SIG-M5 treated with dmso at 0.1 percent for 504 hours (cell line): ENCODE data around the gene CTCFL.

Experiments used
- DNase-seq: peaks from one replicate; lab custom pipeline; 2025; ENCODE audit not compliant: unreplicated experiment; lab: John Stamatoyannopoulos, UW

CTCFL gene

GRCh38 chr20:57468523-57469417, 56.2 kb downstream of the CTCFL start:
- no peak for DNase-seq

GRCh38 chr20:57467742-57468141, 57.2 kb downstream of the CTCFL start:
- DNase-seq, result no peak

- DNase-seq, result no peak
Observed at GRCh38 chr20:57465943-57466342, 59.0 kb downstream of the CTCFL start.

GRCh38 chr20:57465486-57465885, 59.5 kb downstream of the CTCFL start:
- no peak for DNase-seq

- peak; percentile 91 for DNase-seq
Observed at GRCh38 chr20:57464642-57465211, 60.2 kb downstream of the CTCFL start.

GRCh38 chr20:57462781-57463180, 62.2 kb downstream of the CTCFL start:
- DNase-seq, result no peak

GRCh38 chr20:57461726-57462125, 63.2 kb downstream of the CTCFL start:
- DNase-seq, result no peak

- no peak for DNase-seq
Observed at GRCh38 chr20:57460781-57461465, 64.0 kb downstream of the CTCFL start.

- DNase-seq, result no peak
Observed at GRCh38 chr20:57459897-57460296, 65.0 kb downstream of the CTCFL start.

GRCh38 chr20:57459278-57459677, 65.7 kb downstream of the CTCFL start:
- peak; percentile 61 for DNase-seq

GRCh38 chr20:57458400-57459160, 66.4 kb downstream of the CTCFL start:
- peak; percentile 74 for DNase-seq

- no peak for DNase-seq
Observed at GRCh38 chr20:57457243-57458095, 67.5 kb downstream of the CTCFL start.

GRCh38 chr20:57456116-57456515, 68.8 kb downstream of the CTCFL start:
- DNase-seq, result no peak

GRCh38 chr20:57455386-57455785, 69.6 kb downstream of the CTCFL start:
- DNase-seq, result no peak

- peak; percentile 89 for DNase-seq
Observed at GRCh38 chr20:57451795-57452661, 72.9 kb downstream of the CTCFL start.

- no peak for DNase-seq
Observed at GRCh38 chr20:57451431-57451794, 73.5 kb downstream of the CTCFL start.

- no peak for DNase-seq
Observed at GRCh38 chr20:57450931-57451330, 74.0 kb downstream of the CTCFL start.

- peak; percentile 97 for DNase-seq
Observed at GRCh38 chr20:57450419-57450818, 74.5 kb downstream of the CTCFL start.
